HEK293 (cell line): ENCODE data around the gene THAP3.

Experiments used
- GFI1B ChIP-seq: fragments of 450-650 bp; formaldehyde crosslinking; IDR thresholded peaks from 2 replicates; pipeline ENCODE4 v1.5.1; 2016; ENCODE audit warnings: missing biosample characterization, missing genetic modification characterization
- HOXC10 ChIP-seq: sonication (generic); formaldehyde crosslinking; IDR thresholded peaks from 2 replicates; pipeline ENCODE4 v1.8.1; 2023; ENCODE audit warnings: mild to moderate bottlenecking, missing genetic modification reagents
- KLF1 ChIP-seq: fragments of 450-650 bp; formaldehyde crosslinking; IDR thresholded peaks from 2 replicates; pipeline ENCODE4 v1.5.1; 2016; ENCODE audit warnings: missing biosample characterization, missing genetic modification characterization
- KLF9 ChIP-seq: fragments of 450-650 bp; formaldehyde crosslinking; IDR thresholded peaks from 2 replicates; pipeline ENCODE4 v1.5.1; 2016; ENCODE audit warnings: missing biosample characterization, missing genetic modification characterization, low read depth
- PATZ1 ChIP-seq: fragments of 450-650 bp; formaldehyde crosslinking; IDR thresholded peaks from 2 replicates; pipeline ENCODE4 v1.5.1; 2016; ENCODE audit warnings: missing biosample characterization, missing genetic modification characterization
- PBX3 ChIP-seq: sonication (generic); formaldehyde crosslinking; IDR thresholded peaks from 2 replicates; pipeline ENCODE4 v1.8.1; 2022; ENCODE audit warnings: mild to moderate bottlenecking, moderate library complexity, missing genetic modification reagents
- ZBTB11 ChIP-seq: fragments of 450-650 bp; formaldehyde crosslinking; conservative IDR thresholded peaks from 2 replicates; pipeline ENCODE4 v1.5.1; 2016; ENCODE audit warnings: low read depth, missing biosample characterization, missing genetic modification characterization
- ZBTB17 ChIP-seq: fragments of 450-650 bp; formaldehyde crosslinking; IDR thresholded peaks from 2 replicates; pipeline ENCODE4 v1.5.1; 2016; ENCODE audit warnings: missing biosample characterization, missing genetic modification characterization
- ZBTB21 ChIP-seq: fragments of 450-650 bp; formaldehyde crosslinking; IDR thresholded peaks from 2 replicates; pipeline ENCODE4 v1.5.1; 2017; ENCODE audit warnings: missing biosample characterization, missing genetic modification characterization
- ZBTB48 ChIP-seq: fragments of 450-650 bp; formaldehyde crosslinking; IDR thresholded peaks from 2 replicates; pipeline ENCODE4 v1.5.1; 2016; ENCODE audit warnings: missing biosample characterization, missing genetic modification characterization
- ZEB2 ChIP-seq: fragments of 450-650 bp; formaldehyde crosslinking; IDR thresholded peaks from 2 replicates; pipeline ENCODE4 v1.5.1; 2016; ENCODE audit warnings: missing biosample characterization, missing genetic modification characterization
- ZFP69B ChIP-seq: fragments of 450-650 bp; formaldehyde crosslinking; IDR thresholded peaks from 2 replicates; pipeline ENCODE4 v1.5.1; 2016; ENCODE audit warnings: missing biosample characterization, missing genetic modification characterization
- ZNF10 ChIP-seq: fragments of 450-650 bp; formaldehyde crosslinking; IDR thresholded peaks from 2 replicates; pipeline ENCODE4 v1.5.1; 2017; ENCODE audit warnings: missing biosample characterization, missing genetic modification characterization
- ZNF146 ChIP-seq: fragments of 450-650 bp; formaldehyde crosslinking; IDR thresholded peaks from 2 replicates; pipeline ENCODE4 v1.5.1; 2016; ENCODE audit warnings: missing biosample characterization, missing genetic modification characterization
- ZNF214 ChIP-seq: fragments of 450-650 bp; formaldehyde crosslinking; IDR thresholded peaks from 2 replicates; pipeline ENCODE4 v1.5.1; 2017; ENCODE audit warnings: missing biosample characterization, mild to moderate bottlenecking, missing genetic modification characterization, borderline replicate concordance
- ZNF24 ChIP-seq: fragments of 450-650 bp; formaldehyde crosslinking; IDR thresholded peaks from 2 replicates; pipeline ENCODE4 v1.5.1; 2016; ENCODE audit warnings: missing biosample characterization, missing genetic modification characterization
- ZNF248 ChIP-seq: fragments of 450-650 bp; formaldehyde crosslinking; IDR thresholded peaks from 2 replicates; pipeline ENCODE4 v1.5.1; 2017; ENCODE audit warnings: missing biosample characterization, missing genetic modification characterization
- ZNF341 ChIP-seq: fragments of 450-650 bp; formaldehyde crosslinking; IDR thresholded peaks from 2 replicates; pipeline ENCODE4; 2016; ENCODE audit warnings: low read depth, missing biosample characterization, missing genetic modification characterization
- ZNF350 ChIP-seq: fragments of 450-650 bp; formaldehyde crosslinking; IDR thresholded peaks from 2 replicates; pipeline ENCODE4 v1.5.0; 2017; ENCODE audit warnings: missing biosample characterization, mild to moderate bottlenecking, missing genetic modification characterization
- ZNF366 ChIP-seq: fragments of 450-650 bp; formaldehyde crosslinking; conservative IDR thresholded peaks from 2 replicates; pipeline ENCODE4 v1.5.1; 2016; ENCODE audit warnings: missing biosample characterization, missing genetic modification characterization
- ZNF433 ChIP-seq: fragments of 450-650 bp; formaldehyde crosslinking; IDR thresholded peaks from 2 replicates; pipeline ENCODE4 v1.5.1; 2016; ENCODE audit warnings: missing biosample characterization, missing genetic modification characterization, low read depth
- ZNF488 ChIP-seq: fragments of 450-650 bp; formaldehyde crosslinking; IDR thresholded peaks from 2 replicates; pipeline ENCODE4 v1.5.1; 2016; ENCODE audit warnings: missing biosample characterization, missing genetic modification characterization
- ZNF501 ChIP-seq: fragments of 450-650 bp; formaldehyde crosslinking; IDR thresholded peaks from 2 replicates; pipeline ENCODE4 v1.5.1; 2016; ENCODE audit warnings: missing biosample characterization, missing genetic modification characterization
- ZNF585B ChIP-seq: fragments of 450-650 bp; formaldehyde crosslinking; IDR thresholded peaks from 2 replicates; pipeline ENCODE4 v1.5.1; 2016; ENCODE audit warnings: missing biosample characterization, missing genetic modification characterization
- ZNF596 ChIP-seq: fragments of 450-650 bp; IDR thresholded peaks from 2 replicates; pipeline ENCODE4 v1.5.0; 2018; ENCODE audit warnings: missing biosample characterization, mild to moderate bottlenecking, missing genetic modification characterization, moderate library complexity
- ZNF624 ChIP-seq: fragments of 450-650 bp; formaldehyde crosslinking; IDR thresholded peaks from 2 replicates; pipeline ENCODE4 v1.5.1; 2017; ENCODE audit warnings: missing biosample characterization, missing genetic modification characterization
- ZNF629 ChIP-seq: fragments of 450-650 bp; formaldehyde crosslinking; IDR thresholded peaks from 2 replicates; pipeline ENCODE4 v1.5.1; 2017; ENCODE audit warnings: missing biosample characterization, missing genetic modification characterization
- ZNF660 ChIP-seq: fragments of 450-650 bp; IDR thresholded peaks from 2 replicates; pipeline ENCODE4 v1.5.1; 2018; ENCODE audit warnings: missing biosample characterization, mild to moderate bottlenecking, missing genetic modification characterization
- ZNF707 ChIP-seq: fragments of 450-650 bp; formaldehyde crosslinking; IDR thresholded peaks from 2 replicates; pipeline ENCODE4 v1.5.1; 2016; ENCODE audit warnings: missing biosample characterization, missing genetic modification characterization
- ZNF747 ChIP-seq: fragments of 450-650 bp; formaldehyde crosslinking; IDR thresholded peaks from 2 replicates; pipeline ENCODE4 v1.5.1; 2016; ENCODE audit warnings: missing biosample characterization, missing genetic modification characterization
- TF ChIP-seq, protein P1 (sequence below): fragments of 450-650 bp; IDR thresholded peaks from 2 replicates; pipeline ENCODE4 v1.5.1; 2018; ENCODE audit warnings: missing biosample characterization, missing genetic modification characterization
- TF ChIP-seq, protein P2 (sequence below): fragments of 450-650 bp; formaldehyde crosslinking; IDR thresholded peaks from 2 replicates; pipeline ENCODE4 v1.5.1; 2016; ENCODE audit warnings: missing biosample characterization, missing genetic modification characterization

THAP3 gene

GRCh38 chr1:6603238-6603914 lies 21.3 kb upstream of the THAP3 start (continued):
- TF ChIP-seq ZNF747 (tag by site-specific recombination): no peak
- TF ChIP-seq ZBTB17: no peak
- peak; percentile 26; the same call in 1 of the 2 replicates for TF ChIP-seq ZBTB11
- TF ChIP-seq GFI1B (tag by site-specific recombination): no peak
- TF ChIP-seq ZFP69B (tag by site-specific recombination): no peak
- TF ChIP-seq ZNF707 (tag by site-specific recombination): no peak
- TF ChIP-seq, protein P1, sequence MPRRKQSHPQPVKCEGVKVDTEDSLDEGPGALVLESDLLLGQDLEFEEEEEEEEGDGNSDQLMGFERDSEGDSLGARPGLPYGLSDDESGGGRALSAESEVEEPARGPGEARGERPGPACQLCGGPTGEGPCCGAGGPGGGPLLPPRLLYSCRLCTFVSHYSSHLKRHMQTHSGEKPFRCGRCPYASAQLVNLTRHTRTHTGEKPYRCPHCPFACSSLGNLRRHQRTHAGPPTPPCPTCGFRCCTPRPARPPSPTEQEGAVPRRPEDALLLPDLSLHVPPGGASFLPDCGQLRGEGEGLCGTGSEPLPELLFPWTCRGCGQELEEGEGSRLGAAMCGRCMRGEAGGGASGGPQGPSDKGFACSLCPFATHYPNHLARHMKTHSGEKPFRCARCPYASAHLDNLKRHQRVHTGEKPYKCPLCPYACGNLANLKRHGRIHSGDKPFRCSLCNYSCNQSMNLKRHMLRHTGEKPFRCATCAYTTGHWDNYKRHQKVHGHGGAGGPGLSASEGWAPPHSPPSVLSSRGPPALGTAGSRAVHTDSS: no peak
- no peak for TF ChIP-seq ZNF433
- TF ChIP-seq ZNF660 (tag by site-specific recombination): peak; percentile 63; the same call in 1 of the 2 replicates
- no peak for TF ChIP-seq ZNF10 (tag by site-specific recombination)
- TF ChIP-seq ZBTB21 (tag by site-specific recombination): peak; percentile 84
- peak; percentile 94 for TF ChIP-seq ZNF629
- peak; percentile 54; the same call in 1 of the 2 replicates for TF ChIP-seq ZBTB48 (tag by site-specific recombination)
- TF ChIP-seq ZNF366 (tag by site-specific recombination): 0 out of 2 replicates have a peak, but pooled peaks have one; percentile 29
- no peak for TF ChIP-seq ZNF350 (tag by site-specific recombination)
- TF ChIP-seq ZNF596 (tag by site-specific recombination): no peak
- TF ChIP-seq ZNF24 (tag by site-specific recombination): peak; percentile 41; the same call in 1 of the 2 replicates
- TF ChIP-seq ZNF488 (tag by site-specific recombination): no peak
- no peak; the same call in 1 of the 2 replicates for TF ChIP-seq PATZ1 (tag by site-specific recombination)
- TF ChIP-seq, protein P2, sequence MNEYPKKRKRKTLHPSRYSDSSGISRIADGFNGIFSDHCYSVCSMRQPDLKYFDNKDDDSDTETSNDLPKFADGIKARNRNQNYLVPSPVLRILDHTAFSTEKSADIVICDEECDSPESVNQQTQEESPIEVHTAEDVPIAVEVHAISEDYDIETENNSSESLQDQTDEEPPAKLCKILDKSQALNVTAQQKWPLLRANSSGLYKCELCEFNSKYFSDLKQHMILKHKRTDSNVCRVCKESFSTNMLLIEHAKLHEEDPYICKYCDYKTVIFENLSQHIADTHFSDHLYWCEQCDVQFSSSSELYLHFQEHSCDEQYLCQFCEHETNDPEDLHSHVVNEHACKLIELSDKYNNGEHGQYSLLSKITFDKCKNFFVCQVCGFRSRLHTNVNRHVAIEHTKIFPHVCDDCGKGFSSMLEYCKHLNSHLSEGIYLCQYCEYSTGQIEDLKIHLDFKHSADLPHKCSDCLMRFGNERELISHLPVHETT (tag by site-specific recombination): no peak
- no peak for TF ChIP-seq KLF9 (tag by site-specific recombination)
- no peak for TF ChIP-seq KLF1
- peak; percentile 74 for TF ChIP-seq ZEB2 (tag by site-specific recombination)
- no peak for TF ChIP-seq PBX3 (CRISPR knock-in tag)
- no peak for TF ChIP-seq ZNF214 (tag by site-specific recombination)
- TF ChIP-seq ZNF146 (tag by site-specific recombination): no peak
- TF ChIP-seq ZNF341 (tag by site-specific recombination): peak; percentile 71
- TF ChIP-seq ZNF585B (tag by site-specific recombination): no peak
- TF ChIP-seq HOXC10 (CRISPR knock-in tag): no peak
- no peak for TF ChIP-seq ZNF624 (tag by site-specific recombination)
- no peak for TF ChIP-seq ZNF248 (tag by site-specific recombination)
- 0 out of 2 replicates have a peak, but pooled peaks have one; percentile 44 for TF ChIP-seq ZNF501 (tag by site-specific recombination)
